ENCODE measurements around the gene PCDH1.

PCDH1 gene

GRCh38 chr5:141881886-141882285 is 3.7 kb upstream of the PCDH1 start:
- TF ChIP-seq POLR2A (IDR thresholded peaks at IDR 0.05; ENCODE audit: low read depth, low read length), result no peak
- no peak for DNase-seq (ENCODE audit: insufficient read length, low spot score)
- no peak for FAIRE-seq

GRCh38 chr5:141880961-141881801 is 3.0 kb upstream of the PCDH1 start:
- FAIRE-seq (no peak), DNase-seq (ENCODE audit: insufficient read length, low spot score) (no peak)

GRCh38 chr5:141879941-141880738 is 1.9 kb upstream of the PCDH1 start:
- no peak for DNase-seq (ENCODE audit: insufficient read length, low spot score)
- no peak for TF ChIP-seq POLR2A (IDR thresholded peaks at IDR 0.05; ENCODE audit: low read depth, low read length)
- no peak for FAIRE-seq

More at GRCh38 chr5:141880961-141881801, 3.0 kb upstream of the PCDH1 start:
- TF ChIP-seq POLR2A (IDR thresholded peaks at IDR 0.05; ENCODE audit: low read depth, low read length), result no peak

- TF ChIP-seq POLR2A (IDR thresholded peaks at IDR 0.05; ENCODE audit: low read depth, low read length), result no peak
- DNase-seq (ENCODE audit: insufficient read length, low spot score), result no peak
- no peak for FAIRE-seq
Measured at GRCh38 chr5:141879426-141879759, 1.2 kb upstream of the PCDH1 start.

- no peak for FAIRE-seq
Measured at GRCh38 chr5:141878711-141879425, 658 bp upstream of the PCDH1 start.

GRCh38 chr5:141877356-141878185 is 639 bp downstream of the PCDH1 start:
- DNase-seq (ENCODE audit: insufficient read length, low spot score), result no peak
- no peak for FAIRE-seq
- TF ChIP-seq POLR2A (IDR thresholded peaks at IDR 0.05; ENCODE audit: low read depth, low read length), result no peak

More at GRCh38 chr5:141878711-141879425, 658 bp upstream of the PCDH1 start:
- DNase-seq (ENCODE audit: insufficient read length, low spot score), result peak; percentile 75
- TF ChIP-seq POLR2A (IDR thresholded peaks at IDR 0.05; ENCODE audit: low read depth, low read length), result no peak

- DNase-seq (ENCODE audit: insufficient read length, low spot score), result no peak
- no peak for FAIRE-seq
- TF ChIP-seq POLR2A (IDR thresholded peaks at IDR 0.05; ENCODE audit: low read depth, low read length), result no peak
Measured at GRCh38 chr5:141876628-141877355, 1.4 kb downstream of the PCDH1 start.

- no peak for DNase-seq (ENCODE audit: insufficient read length, low spot score)
- FAIRE-seq, result no peak
- no peak for TF ChIP-seq POLR2A (IDR thresholded peaks at IDR 0.05; ENCODE audit: low read depth, low read length)
Measured at GRCh38 chr5:141875795-141876627, 2.2 kb downstream of the PCDH1 start.

GRCh38 chr5:141875022-141875740 is 3.0 kb downstream of the PCDH1 start:
- FAIRE-seq (no peak), DNase-seq (ENCODE audit: insufficient read length, low spot score) (no peak)
- no peak for TF ChIP-seq POLR2A (IDR thresholded peaks at IDR 0.05; ENCODE audit: low read depth, low read length)

GRCh38 chr5:141874262-141874964 is 3.8 kb downstream of the PCDH1 start:
- no peak for TF ChIP-seq POLR2A (IDR thresholded peaks at IDR 0.05; ENCODE audit: low read depth, low read length)
- DNase-seq (ENCODE audit: insufficient read length, low spot score) (no peak), FAIRE-seq (no peak)

GRCh38 chr5:141873933-141874261 is 4.3 kb downstream of the PCDH1 start:
- FAIRE-seq, result no peak

More at GRCh38 chr5:141873933-141874261, 4.3 kb downstream of the PCDH1 start:
- TF ChIP-seq POLR2A (IDR thresholded peaks at IDR 0.05; ENCODE audit: low read depth, low read length), result no peak
- DNase-seq (ENCODE audit: insufficient read length, low spot score), result no peak

Data from H54 (cell line).